Right renal pelvis (tissue), 4 donors: Measurements from ENCODE around the gene GFOD1. TPM values are rescaled to one million over a fixed set of nuclear protein-coding genes. Genes with fewer than 3 reads are reported as not detected.

Source experiments
- DNase-seq, 4 donors: peaks; one replicate each; pipeline ENCODE4 v3.0.0-alpha.2; 2013; ENCODE audit warnings: low read depth in 4 of 4, low spot score in 3 of 4, missing footprints in 1 of 4
- polyA plus RNA-seq, 4 donors: library from polyadenylated mRNA; unstranded; fragments of 120-200 nt; gene quantifications; one replicate each; pipeline ENCODE4 v1.2.1, GENCODE V29; 2013; ENCODE audit not compliant: insufficient read length in 4 of 4

The GFOD1 gene
- polyA plus RNA-seq, 4 donors: 1.3 to 2.1 (median 1.7) TPM

GRCh38 chr6:13488015-13488895 is 855 bp upstream of the GFOD1 start:
- DNase-seq: no peak

- no peak for DNase-seq
Measured at GRCh38 chr6:13486679-13487121, 700 bp downstream of the GFOD1 start.

DNA sequence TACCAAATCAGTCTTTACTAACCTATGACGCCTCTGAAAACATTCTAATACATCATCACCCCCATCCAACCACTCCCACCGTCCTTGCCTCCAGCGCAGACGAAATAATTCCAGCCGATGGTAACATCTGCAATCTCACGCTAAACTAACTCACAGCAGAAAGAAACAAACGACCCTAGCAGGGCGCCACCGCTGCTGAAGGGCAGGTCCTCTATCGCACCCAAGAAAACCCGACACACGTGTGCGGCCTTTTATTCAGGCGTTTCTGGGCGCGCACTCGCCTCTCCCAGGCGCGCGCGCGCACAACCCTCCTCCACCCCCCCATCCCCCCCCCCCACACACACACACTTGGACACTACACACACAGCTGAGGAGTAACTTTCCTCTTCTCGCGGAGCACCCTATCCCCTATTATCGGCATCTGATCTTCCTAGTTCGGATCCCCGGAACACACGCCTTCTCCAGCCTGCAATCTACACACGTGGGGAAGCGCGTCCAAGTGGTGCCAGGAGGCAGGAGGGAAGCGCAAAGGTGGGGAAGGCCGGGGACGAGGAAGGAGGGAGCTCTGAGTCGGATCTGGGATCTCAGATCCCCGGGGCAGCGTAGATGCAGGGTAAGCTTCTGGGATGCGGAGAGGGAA is 1.4 kb downstream of the GFOD1 start:
- DNase-seq: no peak

DNA sequence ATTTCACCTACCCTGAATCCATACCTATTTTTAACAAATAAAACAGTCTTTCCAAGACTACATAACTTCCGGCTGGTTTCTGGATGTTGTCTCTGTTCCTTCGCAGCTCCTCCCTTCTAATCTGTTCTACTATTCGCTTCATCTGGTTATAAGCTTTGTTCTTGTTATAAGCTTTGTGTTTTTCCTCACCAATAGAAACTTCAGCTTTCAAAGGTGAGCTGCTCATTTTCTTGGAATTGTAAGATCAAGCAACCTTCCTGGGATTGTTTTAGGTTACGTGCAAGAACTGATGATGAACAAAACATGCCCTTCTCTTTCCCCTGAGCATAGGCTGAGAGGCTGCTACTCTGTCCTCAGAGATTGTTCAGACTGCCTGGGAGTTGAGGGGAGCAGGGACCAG is 2.1 kb downstream of the GFOD1 start:
- DNase-seq: no peak

GRCh38 chr6:13484827-13485226 is 2.6 kb downstream of the GFOD1 start:
- no peak for DNase-seq

DNA sequence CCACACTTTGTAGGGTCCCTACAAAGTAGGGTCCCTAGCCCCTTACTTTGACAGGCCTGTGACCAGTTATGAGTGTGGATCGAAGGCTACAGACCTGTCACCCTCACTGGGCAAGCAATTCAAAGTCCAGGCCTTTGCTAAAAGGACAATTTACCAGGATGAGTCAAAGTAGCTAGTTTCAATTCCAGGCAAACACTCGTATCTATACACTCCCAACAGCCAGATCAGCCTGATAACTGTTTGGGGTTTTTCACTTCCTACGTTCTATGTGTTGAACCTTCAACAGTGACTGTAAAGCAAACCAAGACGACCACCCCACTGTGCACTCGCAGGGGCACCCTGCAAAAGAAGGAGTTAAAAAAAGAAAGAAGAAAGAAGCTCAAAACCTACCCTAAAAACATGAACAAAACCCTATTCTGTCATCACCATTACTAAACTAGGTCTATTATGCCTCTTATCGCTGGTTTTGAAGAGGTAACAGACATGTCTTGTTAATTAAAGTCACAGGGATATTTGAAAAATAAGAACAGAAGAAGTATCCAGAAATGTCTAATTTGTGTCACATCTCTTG is 3.2 kb downstream of the GFOD1 start:
- DNase-seq: no peak

- DNase-seq: no peak
Measured at GRCh38 chr6:13480631-13481501, 6.5 kb downstream of the GFOD1 start.

DNA sequence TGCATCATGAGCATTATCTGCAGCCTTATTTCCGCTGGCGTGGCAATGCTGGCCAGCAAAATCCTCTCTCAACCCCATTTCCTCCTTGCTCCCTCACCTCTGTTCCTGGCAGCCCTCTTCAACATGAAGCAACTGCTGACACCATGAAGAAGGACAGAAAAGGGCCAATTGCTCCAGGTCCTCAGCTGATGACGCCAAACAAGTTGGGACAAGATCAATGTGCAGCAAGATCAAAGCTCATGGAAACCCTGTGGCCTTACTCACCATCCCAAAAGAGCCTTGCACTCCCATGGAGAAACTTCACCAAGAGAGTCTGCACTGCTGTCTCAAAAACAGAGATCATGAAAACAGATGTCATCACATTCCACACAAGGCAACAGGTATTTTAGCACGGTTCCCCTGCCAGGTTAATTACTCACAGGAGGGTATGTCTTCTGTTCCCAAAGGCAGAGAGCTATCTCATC is 7.4 kb downstream of the GFOD1 start:
- DNase-seq: no peak

- DNase-seq: no peak
Measured at GRCh38 chr6:13479206-13479800, 8.1 kb downstream of the GFOD1 start.

GRCh38 chr6:13478525-13478966 is 8.9 kb downstream of the GFOD1 start:
- no peak for DNase-seq

GRCh38 chr6:13474787-13475186 is 12.6 kb downstream of the GFOD1 start:
- no peak for DNase-seq

- DNase-seq: no peak
Measured at GRCh38 chr6:13474360-13474759, 13.0 kb downstream of the GFOD1 start.

DNA sequence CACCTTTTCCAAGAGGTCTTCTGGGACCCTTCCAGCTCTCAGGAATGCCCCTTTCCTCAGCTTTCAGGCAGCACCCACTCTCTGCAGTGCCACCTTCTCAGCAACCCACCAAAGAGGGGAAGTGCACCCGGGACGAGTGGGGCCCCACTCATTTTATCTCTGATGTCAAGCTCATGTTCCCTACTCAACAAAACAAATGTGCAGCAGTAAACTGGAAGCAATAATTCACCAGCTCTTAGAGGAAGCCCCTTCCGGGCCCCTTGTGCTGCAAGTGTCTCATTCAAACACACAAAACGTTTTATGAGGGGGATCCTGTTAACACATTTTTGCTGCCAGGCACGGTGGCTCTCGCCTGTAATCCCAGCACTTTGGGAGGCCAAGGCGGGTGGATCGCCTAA is 13.6 kb downstream of the GFOD1 start:
- DNase-seq: no peak

GRCh38 chr6:13472976-13473767 is 14.2 kb downstream of the GFOD1 start:
- DNase-seq: no peak

GRCh38 chr6:13472099-13472498 is 15.3 kb downstream of the GFOD1 start:
- DNase-seq: no peak

DNA sequence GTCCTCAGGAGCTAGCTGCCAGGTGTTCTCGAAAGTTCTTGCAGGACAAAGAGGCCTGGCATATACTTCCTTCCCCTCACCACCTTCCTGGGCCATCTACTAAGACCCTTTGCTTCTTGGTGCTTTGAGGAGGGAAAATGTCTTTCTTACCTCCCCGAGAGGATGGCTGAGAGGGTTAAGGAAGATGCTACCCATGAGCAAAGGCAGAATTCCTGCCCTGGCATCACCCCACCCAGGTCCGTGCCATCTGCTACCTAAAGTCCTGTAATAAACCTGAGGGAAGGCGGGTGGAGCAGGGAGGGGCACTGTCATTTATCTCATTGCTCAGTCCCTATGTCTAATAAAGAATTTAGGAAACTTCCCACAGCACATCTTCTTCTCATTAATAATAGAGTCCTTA is 16.2 kb downstream of the GFOD1 start:
- no peak for DNase-seq

GRCh38 chr6:13470238-13471140 is 16.9 kb downstream of the GFOD1 start:
- no peak for DNase-seq

GRCh38 chr6:13469693-13470092 is 17.7 kb downstream of the GFOD1 start:
- no peak for DNase-seq
